A673 (cell line): ENCODE measurements around the gene RALGAPA1. TPM values are rescaled to one million over a fixed set of nuclear protein-coding genes. Genes with fewer than 3 reads are reported as not detected.

Experiments used
- BruUV-seq: library from RNA; stranded (reverse); fragments of 400-500 nt; replicated peaks from 2 replicates; lab custom pipeline; 2021; lab: Mats Ljungman, UMichigan
- CTCF ChIA-PET: fragments of 300-600 bp; sonication (Branson Sonifier 250); formaldehyde crosslinking; loops from one replicate; lab custom pipeline; 2022; ENCODE audit warnings: antibody characterized with exemption; lab: Charles Lee
- POLR2A ChIA-PET: fragments of 300-600 bp; sonication (Branson Sonifier 250); formaldehyde crosslinking; loops from one replicate; lab custom pipeline; 2022; ENCODE audit warnings: antibody characterized with exemption; ENCODE audit not compliant: low non-redundant PET; lab: Charles Lee
- DNase-seq: peaks from one replicate; pipeline ENCODE4 v3.0.0-alpha.2; 2015; ENCODE audit warnings: low spot score
- H3K27ac ChIP-seq: fragments of 200-600 bp; sonication (generic); 2 replicates; pipeline ENCODE4 v1.5.1; 2016; ENCODE audit warnings: mixed run types, low read depth, mild to moderate bottlenecking, mixed read lengths, antibody characterized with exemption, low read length; ENCODE audit not compliant: poor library complexity, severe bottlenecking
- H3K27me3 ChIP-seq: fragments of 200-600 bp; sonication (generic); replicated peaks from 2 replicates; pipeline ENCODE4 v1.6.1; 2017; ENCODE audit warnings: mixed run types, low read depth, mild to moderate bottlenecking, mixed read lengths, antibody characterized with exemption, low read length; ENCODE audit not compliant: insufficient read depth, poor library complexity
- H3K36me3 ChIP-seq: fragments of 200-600 bp; sonication (generic); 2 replicates; pipeline ENCODE4 v1.6.1; 2016; ENCODE audit warnings: mixed run types, mild to moderate bottlenecking, mixed read lengths, antibody characterized with exemption, low read length; ENCODE audit not compliant: insufficient read depth, poor library complexity, severe bottlenecking
- H3K4me1 ChIP-seq: fragments of 200-600 bp; sonication (generic); 2 replicates; pipeline ENCODE4 v1.6.1; 2017; ENCODE audit warnings: mixed run types, mild to moderate bottlenecking, mixed read lengths, antibody characterized with exemption, low read length; ENCODE audit not compliant: insufficient read depth, poor library complexity, severe bottlenecking
- H3K4me3 ChIP-seq: fragments of 200-600 bp; sonication (generic); 2 replicates; pipeline ENCODE4 v1.5.1; 2016; ENCODE audit warnings: low read depth, mixed run types, mild to moderate bottlenecking, mixed read lengths, low read length; ENCODE audit not compliant: poor library complexity, severe bottlenecking
- H3K9me3 ChIP-seq: fragments of 200-600 bp; sonication (generic); 2 replicates; pipeline ENCODE4 v1.6.1; 2016; ENCODE audit warnings: mixed run types, low read depth, mild to moderate bottlenecking, mixed read lengths, antibody characterized with exemption, low read length; ENCODE audit not compliant: poor library complexity, severe bottlenecking
- EZH2 ChIP-seq: fragments of 200-600 bp; sonication (generic); IDR thresholded peaks from 2 replicates; pipeline ENCODE4 v1.6.1; 2017; ENCODE audit warnings: borderline replicate concordance, low read depth, mild to moderate bottlenecking, mixed read lengths, antibody characterized with exemption, low read length; ENCODE audit not compliant: poor library complexity, severe bottlenecking
- intact Hi-C: fragments of 100-400 bp; cut with micrococcal nuclease; formaldehyde crosslinking; loops from one replicate; pipeline ENCODE4 v1.10.0; 2022; ENCODE audit not compliant: unreplicated experiment
- total RNA-seq: library from RNA; stranded (reverse); gene quantifications from 2 replicates; pipeline ENCODE4 v1.2.3, GENCODE V29; 2021
- TF ChIP-seq, protein P1 (sequence below): fragments of 300-800, 200-600 bp; sonication (generic); conservative IDR thresholded peaks from 2 replicates; pipeline ENCODE4 v1.5.1; 2017; ENCODE audit warnings: low read depth, mild to moderate bottlenecking, antibody characterized with exemption, low read length, moderate library complexity, mixed read lengths

Gene RALGAPA1
- total RNA-seq, 1 experiment from 2014 or later, result 42.4 TPM

DNA sequence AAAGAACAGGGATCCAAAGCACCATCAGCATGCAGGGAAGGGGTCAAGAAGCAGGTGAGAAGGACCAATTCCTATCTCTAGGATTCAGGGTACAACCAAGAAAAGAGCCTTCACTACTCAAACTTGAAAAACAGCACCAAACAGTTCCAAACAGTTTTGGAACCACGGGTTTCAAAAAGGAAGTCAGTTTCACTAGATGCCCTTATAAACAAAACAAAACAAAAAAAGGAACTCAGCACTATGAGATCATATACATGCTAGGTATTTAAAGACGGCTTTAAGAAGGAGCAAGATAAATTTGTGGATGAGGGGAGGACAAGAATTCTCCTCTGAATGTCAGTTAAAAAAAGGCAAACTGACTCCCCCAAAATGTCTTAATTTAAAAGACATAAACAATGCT is 269.1 kb downstream of the RALGAPA1 start:
- H3K9me3 ChIP-seq, result no peaks in the 10 kb centered on the region
- no peaks in the 10 kb centered on the region for H3K36me3 ChIP-seq
- H3K4me3 ChIP-seq, result no peak overlapping the region
- BruUV-seq, result no TSS peak
- DNase-seq, result no peak
- intact Hi-C loops, result loop anchor here (10.0 kb wide), 1 partner anchor 275 kb away; no protein-coding TSS in a partner anchor
- CTCF ChIA-PET, result no interaction called here
- no peak overlapping the region for H3K27ac ChIP-seq
- peaks cover 17% of the 10 kb centered on the region for H3K27me3 ChIP-seq
- H3K4me1 ChIP-seq, result peaks cover 2% of the 10 kb centered on the region
- POLR2A ChIA-PET, result no interaction called here
- TF ChIP-seq, protein P1, sequence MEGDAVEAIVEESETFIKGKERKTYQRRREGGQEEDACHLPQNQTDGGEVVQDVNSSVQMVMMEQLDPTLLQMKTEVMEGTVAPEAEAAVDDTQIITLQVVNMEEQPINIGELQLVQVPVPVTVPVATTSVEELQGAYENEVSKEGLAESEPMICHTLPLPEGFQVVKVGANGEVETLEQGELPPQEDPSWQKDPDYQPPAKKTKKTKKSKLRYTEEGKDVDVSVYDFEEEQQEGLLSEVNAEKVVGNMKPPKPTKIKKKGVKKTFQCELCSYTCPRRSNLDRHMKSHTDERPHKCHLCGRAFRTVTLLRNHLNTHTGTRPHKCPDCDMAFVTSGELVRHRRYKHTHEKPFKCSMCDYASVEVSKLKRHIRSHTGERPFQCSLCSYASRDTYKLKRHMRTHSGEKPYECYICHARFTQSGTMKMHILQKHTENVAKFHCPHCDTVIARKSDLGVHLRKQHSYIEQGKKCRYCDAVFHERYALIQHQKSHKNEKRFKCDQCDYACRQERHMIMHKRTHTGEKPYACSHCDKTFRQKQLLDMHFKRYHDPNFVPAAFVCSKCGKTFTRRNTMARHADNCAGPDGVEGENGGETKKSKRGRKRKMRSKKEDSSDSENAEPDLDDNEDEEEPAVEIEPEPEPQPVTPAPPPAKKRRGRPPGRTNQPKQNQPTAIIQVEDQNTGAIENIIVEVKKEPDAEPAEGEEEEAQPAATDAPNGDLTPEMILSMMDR, result no peak
- TF ChIP-seq EZH2, result no peak

DNA sequence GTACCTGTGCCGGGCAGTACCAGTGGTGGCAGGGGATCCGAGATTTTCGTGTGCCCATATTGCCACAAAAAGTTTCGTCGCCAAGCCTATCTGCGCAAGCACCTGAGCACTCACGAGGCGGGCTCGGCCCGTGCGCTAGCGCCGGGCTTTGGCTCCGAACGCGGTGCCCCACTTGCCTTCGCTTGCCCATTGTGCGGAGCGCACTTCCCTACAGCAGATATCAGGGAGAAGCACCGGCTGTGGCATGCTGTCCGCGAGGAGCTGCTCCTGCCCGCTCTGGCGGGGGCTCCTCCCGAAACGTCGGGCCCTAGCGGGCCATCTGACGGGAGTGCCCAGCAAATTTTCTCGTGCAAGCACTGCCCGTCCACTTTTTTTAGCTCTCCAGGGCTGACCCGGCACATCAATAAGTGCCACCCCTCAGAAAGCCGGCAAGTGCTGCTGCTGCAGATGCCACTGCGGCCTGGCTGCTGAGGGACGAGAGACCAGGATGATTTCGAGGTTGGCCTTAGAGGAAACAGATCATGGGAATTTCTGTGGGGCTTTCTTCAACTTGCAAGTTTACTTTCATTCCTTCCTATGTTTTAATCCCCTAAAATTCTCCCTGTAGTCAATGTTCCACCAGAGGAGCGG is 273.5 kb downstream of the RALGAPA1 start:
- no TSS peak for BruUV-seq
- no peak overlapping the region for H3K27ac ChIP-seq
- no peaks in the 10 kb centered on the region for H3K9me3 ChIP-seq
- CTCF ChIA-PET, result no interaction called here
- peaks cover 13% of the 10 kb centered on the region for H3K4me1 ChIP-seq
- intact Hi-C loops, result loop anchor here (10.0 kb wide), 1 partner anchor 279 kb away; no protein-coding TSS in a partner anchor
- H3K36me3 ChIP-seq, result no peaks in the 10 kb centered on the region
- TF ChIP-seq, protein P1, result no peak
- TF ChIP-seq EZH2, result no peak
- DNase-seq, result no peak
- POLR2A ChIA-PET, result no interaction called here
- peak overlapping the region; percentile 9 for H3K4me3 ChIP-seq
- peaks cover 53% of the 10 kb centered on the region for H3K27me3 ChIP-seq

DNA sequence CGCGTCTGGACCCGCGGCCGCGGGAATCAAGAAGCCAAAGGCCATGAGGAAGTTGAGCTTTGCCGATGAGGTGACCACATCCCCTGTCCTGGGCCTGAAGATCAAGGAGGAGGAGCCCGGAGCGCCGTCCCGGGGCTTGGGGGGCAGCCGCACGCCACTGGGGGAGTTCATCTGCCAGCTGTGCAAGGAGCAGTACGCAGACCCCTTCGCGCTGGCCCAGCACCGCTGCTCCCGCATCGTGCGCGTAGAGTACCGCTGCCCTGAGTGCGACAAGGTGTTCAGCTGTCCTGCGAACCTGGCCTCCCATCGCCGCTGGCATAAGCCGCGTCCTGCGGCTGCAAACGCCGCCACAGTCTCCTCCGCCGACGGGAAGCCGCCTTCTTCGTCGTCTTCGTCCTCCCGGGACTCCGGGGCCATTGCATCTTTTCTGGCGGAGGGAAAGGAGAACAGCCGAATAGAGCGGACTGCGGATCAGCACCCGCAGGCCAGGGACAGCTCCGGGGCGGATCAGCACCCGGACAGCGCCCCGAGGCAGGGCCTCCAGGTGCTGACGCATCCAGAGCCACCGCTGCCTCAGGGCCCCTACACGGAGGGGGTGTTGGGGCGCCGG is 274.1 kb downstream of the RALGAPA1 start:
- H3K9me3 ChIP-seq, result no peaks in the 10 kb centered on the region
- POLR2A ChIA-PET, result no interaction called here
- H3K4me3 ChIP-seq, result peak overlapping the region; percentile 56
- TF ChIP-seq, protein P1, result no peak
- no peak for TF ChIP-seq EZH2
- peaks cover 58% of the 10 kb centered on the region for H3K27me3 ChIP-seq
- DNase-seq, result peak; percentile 75
- no peaks in the 10 kb centered on the region for H3K36me3 ChIP-seq
- CTCF ChIA-PET, result no interaction called here
- intact Hi-C loops, result loop anchor here (5.0 to 10.0 kb wide), 2 partner anchors 152 to 280 kb away; no protein-coding TSS in a partner anchor
- no peak overlapping the region for H3K27ac ChIP-seq
- peaks cover 13% of the 10 kb centered on the region for H3K4me1 ChIP-seq
- no TSS peak for BruUV-seq
